ENCODE measurements around the gene NEAT1. TPM values are rescaled to one million over a fixed set of nuclear protein-coding genes. Genes with fewer than 3 reads are reported as not detected.
A peak's percentile ranks its signal among the peaks of the same experiment; 100 is the strongest.

NEAT1 gene
- 29.8 and 37.2 TPM in 2 replicates for total RNA-seq
- long read RNA-seq, full-length matches to known transcripts, result 1 of 1 reads
- long read RNA-seq, partial matches to known transcripts, result 0 of 1 reads
- long read RNA-seq, other reads (novel, unspliced or antisense), result 0 of 1 reads

DNA sequence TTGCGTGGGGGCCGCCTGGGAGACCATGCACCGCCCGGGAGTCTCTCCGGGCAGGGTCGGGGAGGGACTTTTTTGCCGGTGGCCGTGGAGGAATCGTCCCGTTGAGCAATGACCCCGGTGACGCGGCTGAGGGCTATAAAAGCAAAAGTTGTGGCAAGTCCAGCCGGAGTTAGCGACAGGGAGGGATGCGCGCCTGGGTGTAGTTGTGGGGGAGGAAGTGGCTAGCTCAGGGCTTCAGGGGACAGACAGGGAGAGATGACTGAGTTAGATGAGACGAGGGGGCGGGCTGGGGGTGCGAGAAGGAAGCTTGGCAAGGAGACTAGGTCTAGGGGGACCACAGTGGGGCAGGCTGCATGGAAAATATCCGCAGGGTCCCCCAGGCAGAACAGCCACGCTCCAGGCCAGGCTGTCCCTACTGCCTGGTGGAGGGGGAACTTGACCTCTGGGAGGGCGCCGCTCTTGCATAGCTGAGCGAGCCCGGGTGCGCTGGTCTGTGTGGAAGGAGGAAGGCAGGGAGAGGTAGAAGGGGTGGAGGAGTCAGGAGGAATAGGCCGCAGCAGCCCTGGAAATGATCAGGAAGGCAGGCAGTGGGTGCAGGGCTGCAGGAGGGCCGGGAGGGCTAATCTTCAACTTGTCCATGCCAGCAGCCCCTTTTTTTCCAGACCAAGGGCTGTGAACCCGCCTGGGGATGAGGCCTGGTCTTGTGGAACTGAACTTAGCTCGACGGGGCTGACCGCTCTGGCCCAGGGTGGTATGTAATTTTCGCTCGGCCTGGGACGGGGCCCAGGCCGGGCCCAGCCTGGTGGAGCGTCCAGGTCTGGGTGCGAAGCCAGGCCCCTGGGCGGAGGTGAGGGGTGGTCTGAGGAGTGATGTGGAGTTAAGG lies at the start of gene NEAT1:
TSS of gene NEAT1 (plus strand) at position 166 of the 883 bp plus-strand sequence.
- no peaks in the 10 kb centered on the region for H3K36me3 Mint-ChIP-seq (ENCODE audit: low read depth)
- DNase-seq (ENCODE audit: low read depth, low spot score), result peak; percentile 77
- H3K27ac Mint-ChIP-seq (ENCODE audit: unreplicated experiment), result peak within 1 kb of the TSS; percentile 99
- peak within 1 kb of the TSS; percentile 92 for H3K4me3 Mint-ChIP-seq
- H3K27me3 Mint-ChIP-seq (ENCODE audit: low read depth), result peaks cover 22% of the 10 kb centered on the region
- TF ChIP-seq, protein P1, sequence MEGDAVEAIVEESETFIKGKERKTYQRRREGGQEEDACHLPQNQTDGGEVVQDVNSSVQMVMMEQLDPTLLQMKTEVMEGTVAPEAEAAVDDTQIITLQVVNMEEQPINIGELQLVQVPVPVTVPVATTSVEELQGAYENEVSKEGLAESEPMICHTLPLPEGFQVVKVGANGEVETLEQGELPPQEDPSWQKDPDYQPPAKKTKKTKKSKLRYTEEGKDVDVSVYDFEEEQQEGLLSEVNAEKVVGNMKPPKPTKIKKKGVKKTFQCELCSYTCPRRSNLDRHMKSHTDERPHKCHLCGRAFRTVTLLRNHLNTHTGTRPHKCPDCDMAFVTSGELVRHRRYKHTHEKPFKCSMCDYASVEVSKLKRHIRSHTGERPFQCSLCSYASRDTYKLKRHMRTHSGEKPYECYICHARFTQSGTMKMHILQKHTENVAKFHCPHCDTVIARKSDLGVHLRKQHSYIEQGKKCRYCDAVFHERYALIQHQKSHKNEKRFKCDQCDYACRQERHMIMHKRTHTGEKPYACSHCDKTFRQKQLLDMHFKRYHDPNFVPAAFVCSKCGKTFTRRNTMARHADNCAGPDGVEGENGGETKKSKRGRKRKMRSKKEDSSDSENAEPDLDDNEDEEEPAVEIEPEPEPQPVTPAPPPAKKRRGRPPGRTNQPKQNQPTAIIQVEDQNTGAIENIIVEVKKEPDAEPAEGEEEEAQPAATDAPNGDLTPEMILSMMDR (conservative IDR thresholded peaks at IDR 0.05), result no peak
- no peaks in the 10 kb centered on the region for H3K9me3 Mint-ChIP-seq
- H3K4me1 Mint-ChIP-seq, result peaks cover 90% of the 10 kb centered on the region

DNA sequence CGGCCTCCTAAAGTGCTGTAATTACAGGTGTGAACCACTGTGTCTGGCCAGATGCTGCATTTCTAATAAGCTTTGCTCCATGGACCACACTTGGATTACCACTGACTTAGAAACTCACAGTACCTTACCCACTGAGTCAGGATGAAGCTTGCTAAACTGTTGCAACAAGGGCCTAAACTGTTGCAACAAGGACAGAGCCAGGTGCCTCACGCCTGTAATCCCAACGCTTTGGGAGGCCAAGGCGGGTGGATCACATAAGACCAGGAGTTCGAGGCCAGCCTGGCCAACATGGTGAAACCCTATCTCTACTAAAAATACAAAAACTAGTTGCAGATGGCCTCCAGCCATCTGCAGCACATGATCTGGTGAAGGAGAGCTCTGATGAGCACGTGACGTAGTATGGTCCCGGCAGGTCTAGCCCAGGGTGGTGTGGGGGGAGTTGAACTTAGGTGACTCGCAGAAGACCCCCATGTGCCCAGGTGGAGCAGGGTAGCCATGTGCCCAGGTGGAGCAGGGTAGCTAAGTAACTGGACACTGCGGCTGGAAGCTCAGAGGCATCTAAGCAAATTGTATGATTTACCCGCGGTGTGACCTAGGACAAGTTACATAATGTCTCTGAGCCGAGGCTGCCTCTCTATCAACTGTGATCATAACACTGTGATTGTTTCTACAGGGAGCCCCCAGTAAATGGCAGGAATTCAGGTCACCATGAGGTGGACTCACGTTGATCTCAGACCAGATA lies 48.6 kb upstream of the NEAT1 start:
- no peaks in the 10 kb centered on the region for H3K9me3 Mint-ChIP-seq
- H3K4me1 Mint-ChIP-seq, result no peaks in the 10 kb centered on the region
- H3K27me3 Mint-ChIP-seq (ENCODE audit: low read depth), result peaks cover 2% of the 10 kb centered on the region
- H3K4me3 Mint-ChIP-seq, result no peak overlapping the region
- no peaks in the 10 kb centered on the region for H3K36me3 Mint-ChIP-seq (ENCODE audit: low read depth)
- TF ChIP-seq, protein P1 (conservative IDR thresholded peaks at IDR 0.05), result no peak
- DNase-seq (ENCODE audit: low read depth, low spot score), result no peak
- H3K27ac Mint-ChIP-seq (ENCODE audit: unreplicated experiment), result no peak overlapping the region

DNA sequence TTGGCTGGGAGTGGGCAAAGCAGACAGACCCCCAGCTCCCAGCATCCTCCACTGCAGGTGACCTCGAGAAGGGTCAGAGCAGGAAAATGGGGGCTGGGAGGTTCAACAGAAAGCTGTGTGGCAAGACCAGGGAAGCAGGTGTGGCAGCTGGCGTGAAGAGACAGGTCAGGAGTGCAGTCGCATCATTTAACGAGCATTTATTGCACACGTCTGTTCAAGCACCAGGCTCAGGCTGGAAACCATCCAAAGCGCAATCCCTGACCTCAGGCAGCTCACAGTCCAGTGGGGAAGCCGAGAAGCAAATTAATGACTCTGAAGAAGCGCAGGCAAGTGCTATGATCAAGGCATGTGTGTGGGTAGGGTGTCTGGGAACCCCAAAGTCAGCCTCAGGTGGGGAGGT lies 47.6 kb upstream of the NEAT1 start:
- TF ChIP-seq, protein P1 (conservative IDR thresholded peaks at IDR 0.05), result no peak
- Mint-ChIP-seq H3K9me3 (no peaks in the 10 kb centered on the region), H3K27me3 (ENCODE audit: low read depth) (peaks cover 2% of the 10 kb centered on the region), H3K27ac (ENCODE audit: unreplicated experiment) (no peak overlapping the region), H3K4me1 (no peaks in the 10 kb centered on the region), H3K4me3 (no peak overlapping the region), H3K36me3 (ENCODE audit: low read depth) (no peaks in the 10 kb centered on the region)
- no peak for DNase-seq (ENCODE audit: low read depth, low spot score)

DNA sequence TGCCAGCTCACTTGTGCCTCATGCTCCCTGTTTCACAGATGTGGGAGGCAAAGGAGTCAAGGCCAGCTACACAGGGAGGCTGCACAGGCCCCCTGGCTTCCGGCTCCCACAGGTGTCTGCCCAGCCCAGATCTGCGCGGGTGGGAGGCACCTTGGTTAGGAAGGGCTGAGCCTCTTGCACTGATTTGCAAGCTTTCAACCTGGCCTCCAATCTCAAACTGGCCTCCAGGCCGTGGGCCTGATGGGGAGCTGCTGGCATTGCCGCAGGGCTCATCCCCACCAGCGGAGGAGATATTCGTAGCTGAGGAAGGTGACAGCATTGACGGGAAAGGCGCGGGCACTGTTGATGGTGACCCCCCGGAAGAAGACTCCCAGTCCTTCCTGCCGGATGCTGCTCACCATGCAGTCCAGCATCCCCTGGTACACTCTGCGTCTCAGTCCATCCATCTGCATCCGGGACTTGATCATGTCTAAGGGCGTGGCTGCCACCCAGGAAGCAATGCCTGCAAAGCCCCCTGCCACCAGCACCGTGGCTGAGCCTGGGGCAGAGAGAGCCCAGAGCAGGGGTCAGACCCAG lies 46.4 kb upstream of the NEAT1 start:
- H3K4me1 Mint-ChIP-seq, result no peaks in the 10 kb centered on the region
- no peaks in the 10 kb centered on the region for H3K27me3 Mint-ChIP-seq (ENCODE audit: low read depth)
- H3K4me3 Mint-ChIP-seq, result no peak overlapping the region
- DNase-seq (ENCODE audit: low read depth, low spot score), result no peak
- TF ChIP-seq, protein P1 (conservative IDR thresholded peaks at IDR 0.05), result no peak
- H3K9me3 Mint-ChIP-seq, result no peaks in the 10 kb centered on the region
- H3K36me3 Mint-ChIP-seq (ENCODE audit: low read depth), result no peaks in the 10 kb centered on the region
- H3K27ac Mint-ChIP-seq (ENCODE audit: unreplicated experiment), result no peak overlapping the region

DNA sequence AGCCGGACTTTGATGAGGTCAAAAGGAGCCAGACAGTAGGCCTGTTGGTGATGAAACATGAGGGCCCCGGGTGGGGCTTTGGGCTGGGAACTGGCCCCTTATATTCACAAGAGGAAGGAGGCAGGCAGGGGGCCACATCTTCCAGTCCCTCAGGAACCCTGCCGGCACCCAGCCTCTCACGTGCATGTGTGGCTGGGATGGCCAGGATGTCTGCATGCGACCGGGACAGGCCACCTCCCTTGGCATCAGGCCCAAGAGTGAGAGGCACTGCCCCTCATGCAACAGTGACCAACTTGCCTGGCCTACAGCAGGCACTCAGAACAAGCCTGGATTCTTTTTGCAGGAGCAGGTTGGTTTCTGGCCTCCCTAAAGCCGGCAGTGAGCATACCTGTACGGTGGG lies 45.6 kb upstream of the NEAT1 start:
- peaks cover 4% of the 10 kb centered on the region for H3K4me1 Mint-ChIP-seq
- no peak overlapping the region for H3K4me3 Mint-ChIP-seq
- H3K27me3 Mint-ChIP-seq (ENCODE audit: low read depth), result no peaks in the 10 kb centered on the region
- DNase-seq (ENCODE audit: low read depth, low spot score), result no peak
- no peaks in the 10 kb centered on the region for H3K36me3 Mint-ChIP-seq (ENCODE audit: low read depth)
- H3K9me3 Mint-ChIP-seq, result no peaks in the 10 kb centered on the region
- TF ChIP-seq, protein P1 (conservative IDR thresholded peaks at IDR 0.05), result no peak
- no peak overlapping the region for H3K27ac Mint-ChIP-seq (ENCODE audit: unreplicated experiment)
